A549 (cell line): ENCODE results near the gene ALPP.

ENCODE experiments used
- MAFK ChIP-seq: fragments of 450-650 bp; IDR thresholded peaks from 2 replicates; pipeline ENCODE4 v1.6.1; 2014; ENCODE audit not compliant: partially characterized antibody
- POLR2A ChIP-seq: IDR thresholded peaks from 2 replicates; pipeline ENCODE4 v1.6.1; 2012; ENCODE audit warnings: mild to moderate bottlenecking, low read length
- RNF2 ChIP-seq: fragments of 200-600 bp; sonication (generic); IDR thresholded peaks from 2 replicates; pipeline ENCODE4 v1.6.1; 2016; ENCODE audit warnings: low read depth, mild to moderate bottlenecking, antibody characterized with exemption, moderate library complexity, borderline replicate concordance
- ZC3H11A ChIP-seq: fragments of 450-650 bp; IDR thresholded peaks from 2 replicates; pipeline ENCODE4 v1.6.1; 2014; ENCODE audit warnings: antibody characterized with exemption, mild to moderate bottlenecking

DNA sequence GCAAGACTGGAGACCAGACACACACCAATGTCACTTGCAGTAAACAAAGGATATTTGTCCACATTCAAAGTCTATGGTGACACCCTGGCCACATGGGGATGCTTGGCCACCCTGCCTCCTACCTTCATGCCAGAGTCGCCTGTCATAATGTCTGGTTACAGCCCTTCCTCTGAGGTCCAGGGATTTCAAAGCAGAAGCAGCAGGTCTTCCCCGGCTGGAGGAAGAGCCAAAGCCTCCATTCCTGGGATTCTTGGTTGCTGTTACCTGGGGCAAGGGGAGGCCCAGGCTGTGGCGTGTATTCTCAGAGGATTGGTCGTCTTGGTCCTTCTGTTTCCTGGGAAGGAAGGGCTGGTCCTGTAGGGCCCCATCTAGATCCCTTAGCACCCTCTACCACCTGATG is 2.3 kb upstream of the ALPP start:
- TF ChIP-seq POLR2A (no peak), MAFK (no peak), RNF2 (no peak), ZC3H11A (no peak)
